ENCODE measurements around the gene TMEM219.
A peak's percentile ranks its signal among the peaks of the same experiment; 100 is the strongest.

Gene TMEM219

DNA sequence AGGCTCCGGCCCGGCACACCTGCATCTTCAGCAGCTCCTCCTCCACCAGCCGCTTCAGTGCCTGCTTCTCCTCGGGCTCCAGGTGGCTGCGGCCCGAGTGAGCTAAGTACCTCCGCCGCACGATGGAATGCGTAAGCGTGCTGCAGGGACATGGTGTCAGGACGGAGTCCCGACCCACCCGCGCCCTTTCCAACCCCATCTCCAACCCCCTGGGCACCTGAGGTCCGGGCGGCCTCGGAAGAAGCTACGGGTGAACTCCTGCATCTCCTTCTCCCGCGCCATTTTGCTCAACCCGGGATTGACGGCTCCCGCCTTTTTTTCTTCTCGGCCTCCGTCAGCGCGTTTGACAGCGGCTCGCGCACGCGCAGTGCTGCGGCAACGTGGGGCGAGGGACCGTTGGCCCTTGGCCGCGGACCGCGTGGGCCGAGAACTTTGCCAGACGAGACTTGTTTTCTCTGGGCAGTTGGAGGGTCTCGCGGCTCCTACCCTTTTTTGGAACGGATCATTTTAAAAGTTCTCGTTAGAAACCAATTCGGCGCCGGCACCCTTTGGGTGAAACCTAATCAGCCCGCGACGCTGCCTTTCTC, 33.5 kb downstream of the TMEM219 start, which contains the start of gene HIRIP3:
TSS of gene HIRIP3 (minus strand) at position 294 of the 587 bp plus-strand sequence. CDS start at position 282, 12 bp downstream.
- peak; percentile 80 for DNase-seq (ENCODE audit: low read depth, low spot score)

DNA sequence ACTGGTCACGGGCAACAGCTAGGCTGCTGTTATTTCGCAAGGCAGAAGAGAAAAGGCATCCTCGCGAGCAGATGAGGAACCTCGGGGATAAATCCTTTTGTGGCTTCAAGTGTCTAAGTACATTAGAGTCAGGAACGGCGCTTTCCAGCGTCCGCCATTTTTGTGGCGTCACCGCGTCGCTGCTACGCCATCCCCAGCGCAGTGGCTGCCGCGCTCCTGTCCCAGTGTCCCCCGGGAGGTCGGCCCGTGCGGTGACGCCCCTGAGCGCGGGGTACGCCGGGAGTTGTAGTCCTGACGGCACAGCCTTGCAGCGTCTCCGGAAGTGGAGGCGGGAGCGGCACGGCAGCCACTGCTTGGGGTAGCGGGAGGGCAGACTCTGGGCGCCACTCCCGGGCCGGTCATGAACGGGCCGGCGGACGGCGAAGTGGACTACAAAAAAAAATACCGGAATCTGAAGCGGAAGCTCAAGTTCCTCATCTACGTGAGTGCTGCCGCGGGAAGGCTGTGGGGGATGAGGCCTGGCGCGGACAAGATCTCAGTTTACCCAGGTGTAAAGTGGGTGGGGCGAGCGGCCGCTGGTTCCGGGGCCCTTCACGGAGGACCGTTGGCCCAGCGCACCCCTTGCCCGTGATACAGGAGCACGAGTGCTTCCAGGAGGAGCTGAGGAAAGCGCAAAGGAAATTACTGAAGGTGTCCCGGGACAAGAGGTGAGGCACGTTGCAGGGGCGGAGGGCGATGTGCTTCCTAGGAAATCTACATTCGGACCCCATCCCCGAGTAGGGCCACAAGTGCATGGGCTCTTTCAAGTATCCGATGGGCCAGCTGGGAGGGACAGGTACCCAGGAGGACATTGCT, 34.3 kb downstream of the TMEM219 start, which contains the start of gene INO80E:
TSS of gene INO80E (plus strand) at position 331 of the 855 bp plus-strand sequence. CDS start at position 401, 70 bp downstream.
- DNase-seq (ENCODE audit: low read depth, low spot score) = peak; percentile 100

DNA sequence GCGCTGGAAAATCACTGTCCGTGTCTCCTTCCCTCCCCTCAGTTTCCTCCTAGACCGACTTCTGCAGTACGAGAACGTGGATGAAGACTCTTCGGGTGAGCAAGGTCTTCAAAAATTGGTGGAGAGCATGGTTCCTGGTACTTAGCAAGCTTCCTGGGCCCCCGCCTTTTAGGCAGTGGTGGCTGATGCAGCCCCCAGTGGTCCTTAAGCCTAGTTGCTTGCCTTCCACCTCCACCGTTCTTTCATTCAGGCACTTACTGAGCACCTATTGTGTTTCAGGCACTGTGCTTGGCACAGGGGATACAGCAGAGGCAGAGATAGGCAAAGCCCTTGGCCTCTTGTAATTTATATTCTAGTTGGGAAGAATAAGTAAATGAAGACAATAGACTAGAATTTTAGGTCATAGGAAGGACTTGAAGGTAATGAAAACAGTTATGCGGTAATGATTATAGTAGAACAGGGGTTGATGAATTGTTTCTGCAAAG, 34.9 kb downstream of the TMEM219 start:
- DNase-seq (ENCODE audit: low read depth, low spot score) = no peak

DNA sequence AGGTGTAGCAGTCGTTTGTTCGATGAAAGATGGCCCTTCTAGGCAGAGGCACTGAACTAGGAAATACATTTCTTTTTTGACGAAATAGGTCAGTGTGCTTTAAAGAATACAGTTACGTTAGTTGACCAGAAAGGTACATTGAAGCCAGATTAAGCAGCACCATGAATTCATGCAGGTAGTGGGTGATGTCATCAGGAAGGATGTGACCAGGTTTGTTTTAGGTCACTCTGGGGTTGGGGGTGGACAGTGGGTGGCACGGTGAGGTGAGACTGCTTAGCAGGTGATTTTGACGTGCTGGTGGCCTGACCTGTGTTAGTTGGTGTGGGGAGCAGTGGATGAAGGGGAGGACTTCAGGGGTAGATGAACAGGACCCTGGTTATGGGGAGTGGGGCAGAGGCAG, 37.7 kb downstream of the TMEM219 start:
- DNase-seq (ENCODE audit: low read depth, low spot score) = no peak

DNA sequence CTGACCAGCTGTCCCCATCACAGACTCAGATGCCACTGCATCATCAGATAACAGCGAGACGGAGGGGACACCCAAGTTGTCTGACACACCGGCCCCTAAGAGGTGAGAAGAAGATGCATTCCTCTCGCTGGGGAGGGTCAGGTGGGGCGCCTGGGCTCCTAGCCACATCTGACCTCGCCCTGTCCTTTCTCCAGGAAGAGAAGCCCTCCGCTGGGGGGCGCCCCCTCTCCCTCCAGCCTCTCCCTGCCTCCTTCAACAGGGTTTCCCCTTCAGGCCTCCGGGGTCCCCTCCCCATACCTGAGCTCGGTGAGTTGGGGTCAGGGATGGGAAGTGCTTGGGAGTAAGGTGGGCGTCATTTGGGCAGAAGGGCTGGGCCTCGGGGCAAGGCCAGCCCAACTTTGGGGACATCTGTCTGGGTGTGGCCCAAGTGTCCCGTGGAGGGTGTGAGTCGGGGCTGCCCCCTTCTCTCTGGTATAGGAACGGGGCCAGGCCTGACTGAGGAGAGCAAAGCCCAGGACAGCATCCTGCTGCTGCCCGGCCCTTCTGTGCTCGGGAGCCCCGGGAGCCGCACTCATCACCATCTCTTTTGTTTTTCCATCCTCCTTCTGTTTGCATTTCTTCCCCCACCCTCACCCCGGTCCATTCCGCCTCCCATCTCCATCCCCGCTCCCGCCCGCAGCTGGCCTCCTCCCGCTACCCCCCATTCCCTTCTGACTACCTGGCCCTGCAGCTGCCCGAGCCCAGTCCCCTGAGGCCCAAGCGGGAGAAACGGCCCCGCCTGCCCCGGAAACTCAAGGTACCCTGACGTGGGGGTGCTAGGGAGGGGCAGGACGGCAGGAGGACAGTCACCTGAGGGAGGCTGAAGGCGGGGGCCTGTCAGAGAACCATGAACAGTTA, 39.1 kb downstream of the TMEM219 start:
- no peak for DNase-seq (ENCODE audit: low read depth, low spot score)

DNA sequence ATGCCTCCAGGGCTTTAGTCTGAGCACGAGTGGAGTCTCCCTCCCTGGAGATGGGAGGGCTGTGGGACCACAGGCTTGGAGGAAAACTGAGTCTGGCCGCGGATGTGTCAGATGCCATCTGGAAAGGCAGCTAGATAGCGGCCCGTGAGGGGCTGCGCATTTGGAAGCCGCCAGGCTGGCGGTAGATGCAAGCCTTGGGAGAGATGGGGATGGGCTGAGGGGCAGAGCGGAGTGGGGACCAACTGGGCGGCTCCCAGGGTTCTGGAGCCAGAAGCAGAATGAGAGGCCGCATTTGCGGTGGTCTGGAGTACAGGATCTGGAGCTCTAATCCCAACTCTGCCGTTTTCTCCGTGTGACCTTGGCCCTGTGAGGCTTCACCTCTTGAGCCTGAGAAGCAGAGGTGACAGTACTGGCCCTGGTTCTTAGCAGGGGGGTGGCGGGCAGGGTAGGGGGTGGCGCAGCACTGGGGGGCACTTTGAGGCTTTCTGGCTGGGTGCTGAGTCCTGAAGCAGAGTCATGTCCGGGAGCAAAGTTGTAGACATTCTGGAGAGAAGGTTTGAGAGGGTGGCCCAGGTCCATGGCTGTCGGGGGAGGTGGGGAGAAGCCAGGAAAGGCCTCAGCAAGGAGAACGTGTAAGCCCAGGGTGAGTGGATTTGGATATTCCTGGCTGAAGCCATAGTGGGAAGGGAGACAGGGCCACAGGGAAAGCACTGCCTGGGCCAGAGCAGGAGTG, 40.9 kb downstream of the TMEM219 start:
- DNase-seq (ENCODE audit: low read depth, low spot score) = no peak

DNA sequence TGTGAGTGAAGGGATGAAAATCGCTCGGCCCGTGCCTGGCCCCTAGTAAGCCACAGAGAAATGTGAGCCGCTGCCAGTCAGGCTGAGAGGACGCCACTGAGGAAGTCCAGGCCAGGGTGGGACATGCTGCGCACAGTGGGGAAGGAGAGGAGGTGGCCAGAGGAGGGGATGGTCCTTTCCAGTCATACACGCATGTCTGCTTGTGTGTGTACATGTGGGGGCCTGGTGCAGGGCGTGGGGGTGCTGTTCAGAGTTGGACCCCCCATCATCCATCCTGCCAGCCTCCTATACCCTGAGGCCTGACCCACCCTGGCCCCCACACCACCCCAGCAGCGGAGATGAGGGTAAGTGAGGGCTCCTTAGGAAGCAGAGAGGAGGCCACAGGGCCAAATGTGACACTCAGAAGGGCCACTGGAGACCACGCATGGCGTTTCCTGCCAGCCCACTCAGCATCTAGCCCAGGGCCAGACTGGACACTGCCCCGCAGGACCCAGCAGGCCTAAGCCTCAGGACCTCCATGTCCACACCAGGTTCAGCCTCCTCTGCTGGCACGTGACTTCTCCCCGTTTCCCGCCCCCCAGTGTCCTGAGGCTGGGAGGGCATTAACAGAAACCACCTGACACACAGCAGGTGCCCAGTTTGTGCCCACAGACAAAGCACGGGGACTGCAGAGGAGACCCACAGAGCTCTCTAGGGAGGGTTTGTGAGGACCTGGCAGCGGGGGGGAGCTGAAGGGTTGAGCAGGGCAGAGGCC, 42.0 kb downstream of the TMEM219 start:
- no peak for DNase-seq (ENCODE audit: low read depth, low spot score)

DNA sequence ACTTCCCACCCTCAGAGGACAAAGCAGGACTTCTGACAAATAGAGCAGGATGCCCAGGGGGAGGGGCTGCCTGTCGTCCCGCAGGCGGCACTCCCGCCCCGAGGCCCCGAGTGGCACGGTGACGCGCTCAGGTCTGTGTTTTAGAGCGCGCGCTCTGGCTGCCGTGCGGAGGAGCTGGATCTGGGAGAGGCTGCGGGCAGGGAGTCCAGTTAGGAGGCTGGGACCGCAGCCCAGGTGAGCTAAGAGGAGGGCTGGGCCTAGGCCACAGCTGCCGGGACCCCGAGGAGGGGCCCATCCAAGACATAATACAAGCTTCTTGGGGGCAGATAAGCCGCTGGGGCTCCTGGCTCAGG, 42.5 kb downstream of the TMEM219 start:
- no peak for DNase-seq (ENCODE audit: low read depth, low spot score)

DNA sequence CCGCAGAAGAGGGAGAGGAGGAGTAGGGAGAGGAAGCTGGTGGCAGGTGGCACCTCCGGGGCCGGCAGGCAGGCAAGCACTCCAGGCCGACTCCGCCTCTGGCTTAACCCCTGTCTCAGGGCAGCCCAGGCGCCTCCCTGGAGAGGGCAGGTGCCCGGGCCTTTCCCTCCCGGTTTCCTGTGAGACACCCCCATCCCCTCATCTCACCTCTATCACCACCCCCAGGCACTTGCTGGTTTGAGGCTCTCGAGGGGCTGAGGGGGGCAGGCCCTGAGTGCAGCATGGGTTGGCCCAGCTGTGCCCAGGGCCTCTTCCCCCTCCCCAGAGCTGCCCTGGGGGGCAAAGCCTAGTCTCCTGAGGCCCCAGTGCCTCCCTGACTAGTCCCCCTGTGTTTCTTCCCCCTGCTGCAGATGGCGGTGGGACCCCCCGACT, 42.9 kb downstream of the TMEM219 start:
- DNase-seq (ENCODE audit: low read depth, low spot score) = no peak

DNA sequence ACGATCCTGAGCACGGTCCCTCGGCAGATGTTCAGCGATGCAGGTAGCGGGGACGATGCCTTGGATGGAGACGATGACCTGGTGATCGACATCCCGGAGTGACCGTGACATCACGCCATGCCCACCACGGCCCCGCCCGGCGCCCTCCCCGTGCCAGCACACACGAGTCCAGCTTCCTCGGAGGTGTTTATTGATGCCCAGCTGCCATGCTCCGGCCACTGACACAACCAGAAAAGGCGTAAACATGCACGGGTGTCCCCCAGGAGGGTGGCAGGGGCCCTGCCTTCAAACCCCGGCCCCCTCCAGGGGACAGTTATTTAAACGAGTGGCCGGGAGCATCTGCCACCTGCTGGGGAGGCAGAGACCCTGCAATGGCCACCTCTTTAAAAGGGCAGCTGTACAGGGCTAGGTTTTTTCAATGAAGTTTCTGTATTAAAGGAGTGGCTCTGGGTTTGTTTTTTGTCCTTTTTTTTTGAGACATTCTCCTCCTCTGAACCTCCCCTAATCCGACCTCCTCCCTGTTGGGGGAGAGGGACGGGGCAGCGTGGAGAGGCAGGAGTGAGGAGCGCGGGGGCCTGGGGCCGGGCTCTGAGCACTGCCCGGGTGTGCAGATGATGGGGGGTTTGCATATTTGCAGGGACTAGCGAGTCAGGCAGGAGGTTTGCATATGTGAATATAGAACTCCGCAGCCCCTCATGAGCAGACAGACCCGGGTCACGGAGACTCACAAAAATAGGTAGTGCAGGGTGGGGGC, 43.6 kb downstream of the TMEM219 start:
- no peak for DNase-seq (ENCODE audit: low read depth, low spot score)

DNA sequence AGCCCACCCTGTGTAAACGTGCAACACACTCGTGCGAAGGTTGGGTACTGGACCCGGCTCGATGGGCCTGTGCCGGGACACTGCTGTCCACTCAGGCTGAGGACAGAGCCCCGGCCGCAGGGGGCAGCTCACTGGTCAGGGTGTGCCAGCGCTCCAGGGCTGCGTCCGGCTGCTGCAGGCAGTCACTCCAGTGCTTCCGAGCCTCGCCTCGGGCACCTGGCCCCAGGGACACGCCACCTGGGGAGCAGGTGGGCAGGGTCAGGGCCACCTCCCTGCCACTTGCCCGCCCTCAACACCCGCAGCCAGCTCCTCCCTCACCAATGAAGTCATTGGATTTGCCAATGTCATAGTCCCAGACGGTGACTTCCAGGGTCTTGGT, 44.2 kb downstream of the TMEM219 start:
- DNase-seq (ENCODE audit: low read depth, low spot score) = no peak

DNA sequence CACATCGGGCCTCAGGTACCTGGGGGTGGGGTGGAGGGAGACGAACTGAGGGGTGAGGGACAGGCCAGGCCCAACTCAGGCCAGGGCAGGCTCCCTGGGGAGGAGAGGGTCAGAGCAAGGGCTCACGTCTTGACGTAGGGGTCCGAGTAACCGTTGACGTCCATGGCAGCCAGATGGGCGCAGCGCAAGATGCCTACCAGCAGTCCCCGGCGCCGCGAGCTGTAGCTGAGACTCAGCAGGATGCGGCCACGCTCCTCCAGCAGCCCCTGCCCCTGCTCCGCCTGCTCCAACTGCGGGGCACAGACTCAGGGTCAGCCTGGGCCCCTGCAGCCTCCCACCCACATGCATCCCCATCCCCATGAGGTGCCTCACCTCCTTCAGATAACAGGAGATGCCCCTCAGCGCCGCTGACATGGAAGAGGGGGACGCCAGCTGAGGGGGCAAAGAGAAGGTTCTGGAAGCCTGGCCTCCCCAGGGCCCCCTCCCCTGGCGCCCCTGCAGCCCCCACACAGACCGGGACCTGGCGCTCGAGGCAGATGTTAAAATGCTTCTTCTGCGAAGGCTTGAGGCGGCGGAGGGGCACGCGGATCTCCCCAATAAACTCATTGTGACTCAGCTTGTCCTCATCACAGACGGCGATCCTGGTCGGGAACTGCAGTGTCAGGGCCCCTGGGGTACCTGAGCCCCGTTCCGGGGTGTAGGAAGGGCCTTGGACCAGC, 44.9 kb downstream of the TMEM219 start:
- no peak for DNase-seq (ENCODE audit: low read depth, low spot score)

DNA sequence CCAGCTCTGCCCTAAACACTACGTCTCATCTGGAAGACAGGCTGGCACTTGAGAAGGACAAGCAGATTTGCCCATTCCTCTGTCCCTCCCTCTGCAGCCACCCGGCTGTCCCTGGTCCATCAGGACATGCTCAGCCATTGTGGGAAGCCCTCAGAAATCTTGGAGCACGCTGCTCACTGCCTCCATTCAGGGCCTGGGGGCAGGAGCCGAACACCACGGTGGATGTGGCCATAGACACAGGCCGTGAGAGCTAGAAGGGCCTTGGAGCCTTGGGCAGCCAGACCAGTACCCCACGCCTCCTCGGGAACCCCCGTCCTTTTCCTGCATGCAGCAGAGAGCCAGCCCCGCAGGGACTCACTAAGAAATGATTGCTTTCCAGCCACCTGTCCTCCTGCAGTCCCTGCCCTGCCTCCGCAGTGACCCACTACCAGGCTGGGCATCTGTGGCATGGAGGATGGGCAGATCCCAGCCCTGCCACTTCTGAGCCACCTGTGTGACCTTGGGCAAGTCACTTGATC, 45.6 kb downstream of the TMEM219 start:
- DNase-seq (ENCODE audit: low read depth, low spot score) = no peak

DNA sequence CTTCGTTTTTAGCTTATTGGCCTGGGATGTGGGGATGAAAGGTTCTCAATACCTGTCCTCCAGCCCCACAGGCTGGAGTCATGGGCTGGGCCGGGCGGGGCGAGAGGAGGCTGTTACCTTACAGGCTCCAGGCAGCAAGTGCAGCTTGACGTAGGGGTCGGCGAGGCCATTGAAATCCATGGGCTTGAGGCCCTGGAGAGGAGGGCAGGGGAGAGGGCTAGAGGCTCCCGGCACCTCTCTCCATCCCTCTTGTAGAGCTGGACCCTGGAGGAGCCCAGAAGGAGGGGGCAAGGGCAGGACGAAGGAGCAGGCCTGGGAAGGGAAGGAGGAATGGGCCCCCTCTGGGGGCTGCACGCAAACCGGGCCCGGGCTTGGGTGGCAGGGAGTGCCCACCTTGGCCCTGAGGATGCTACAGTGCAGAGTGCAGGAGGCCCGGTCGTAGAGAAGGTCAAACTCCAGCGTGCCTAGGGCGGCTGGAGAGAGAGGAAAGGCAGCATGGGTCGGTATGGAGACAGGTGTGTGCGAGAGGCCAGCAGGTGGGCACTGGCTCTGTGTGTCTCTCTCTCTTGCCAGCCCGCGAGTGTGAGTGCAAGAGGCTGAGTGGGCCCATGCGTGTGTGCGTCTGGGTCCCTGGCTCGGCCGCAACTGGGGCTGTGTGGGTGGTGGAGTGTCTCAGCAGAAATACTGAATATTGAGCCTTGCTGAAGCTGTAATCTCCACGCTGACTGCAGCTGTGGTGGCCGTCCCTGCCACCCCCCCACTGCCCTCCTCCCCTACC, 47.4 kb downstream of the TMEM219 start:
- DNase-seq (ENCODE audit: low read depth, low spot score) = no peak

DNA sequence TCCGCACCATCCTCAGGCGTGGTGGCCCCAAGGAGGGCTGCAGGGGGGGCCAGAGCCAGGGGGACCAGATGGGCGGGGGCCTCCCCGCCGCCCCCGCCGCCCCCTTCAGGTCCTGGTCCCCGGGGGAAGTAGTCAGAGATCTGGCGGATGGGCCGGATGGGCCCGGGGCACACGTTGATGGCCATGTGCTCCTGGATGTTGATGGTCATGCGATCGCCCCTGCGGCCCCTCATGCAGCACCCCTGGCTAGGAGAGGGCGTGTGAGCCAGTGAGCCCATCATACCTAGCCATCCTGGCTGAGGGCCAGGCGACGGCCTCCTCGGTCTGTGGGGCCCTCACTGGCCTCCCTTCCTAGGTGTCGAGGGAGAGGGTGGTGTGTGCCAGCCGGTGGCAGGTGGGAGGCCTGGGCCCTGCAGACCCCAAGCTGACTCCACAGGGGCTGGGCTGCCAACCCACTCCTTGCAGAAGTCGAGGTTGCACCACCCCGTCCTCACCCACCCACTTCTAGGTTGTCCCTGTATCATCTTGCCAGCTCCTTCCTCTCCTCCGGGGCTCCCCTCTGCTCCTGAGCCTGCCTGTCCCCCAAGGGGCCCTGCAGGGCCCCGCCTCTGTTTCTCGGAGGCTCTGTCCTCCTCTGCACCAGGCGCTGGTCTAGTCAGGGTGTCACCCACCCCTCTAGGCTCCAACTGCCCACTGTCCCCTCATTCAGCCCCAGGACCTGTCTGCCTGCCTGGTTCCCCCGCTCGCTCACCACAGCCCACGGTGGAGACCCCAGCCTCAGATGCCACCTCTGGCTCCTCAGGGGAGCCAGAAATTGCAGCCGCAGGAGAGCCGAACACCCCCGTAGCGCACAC, 48.3 kb downstream of the TMEM219 start:
- no peak for DNase-seq (ENCODE audit: low read depth, low spot score)

DNA sequence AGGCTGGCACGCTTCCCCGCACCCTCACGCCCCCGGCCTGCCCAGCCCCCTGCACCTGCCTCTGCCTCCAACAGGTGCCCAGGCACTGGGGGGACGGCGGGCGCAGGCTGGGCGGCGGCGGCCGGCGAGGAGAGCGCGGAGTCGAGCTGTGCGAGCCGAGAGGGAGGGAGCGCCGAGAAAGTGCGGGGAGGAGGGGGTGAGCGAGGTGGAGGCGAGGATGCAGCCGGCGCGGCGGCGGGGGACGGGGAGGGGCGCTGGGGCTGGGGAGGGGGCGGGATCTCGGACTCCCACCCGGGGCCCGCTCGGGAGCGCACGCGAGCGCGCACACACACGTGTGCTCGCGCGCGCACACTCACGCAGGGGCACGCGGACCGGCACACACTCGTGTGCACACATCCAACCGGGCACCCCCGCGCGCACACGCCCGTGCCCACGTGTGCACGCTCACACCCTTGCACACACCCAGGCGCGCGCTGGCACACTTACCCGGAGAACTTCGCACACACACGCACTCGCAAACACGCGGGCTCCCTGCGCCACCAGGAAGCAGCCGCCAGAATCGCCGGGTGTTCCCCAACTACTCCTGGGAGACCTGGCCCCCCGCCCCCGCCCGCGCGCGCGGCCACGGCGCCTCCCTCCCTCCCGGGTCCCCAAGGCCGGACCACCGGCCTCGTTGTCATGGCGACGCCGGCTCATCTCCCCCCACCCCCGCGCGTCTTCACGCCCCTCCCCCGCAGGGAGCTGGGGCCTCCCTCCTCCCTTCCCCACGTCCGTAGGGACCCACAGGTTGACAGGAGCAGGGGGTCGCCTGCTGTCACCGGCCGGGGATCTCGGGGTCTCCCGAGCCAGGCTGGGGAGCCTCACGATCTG, 49.2 kb downstream of the TMEM219 start, which contains the start of gene DOC2A:
TSS of gene DOC2A (minus strand) at position 184 of the 870 bp plus-strand sequence. CDS start 805 bp downstream, outside the sequence.
- DNase-seq (ENCODE audit: low read depth, low spot score) = no peak
